LNCaP clone FGC (cell line): Measurements from ENCODE around the gene BST1.

Source experiments
- DNase-seq: peaks from one replicate; pipeline ENCODE4 v3.0.0-alpha.2; 2011; ENCODE audit warnings: low read depth
- H3K4me3 ChIP-seq: 2 replicates; pipeline ENCODE4 v1.5.1; 2011; ENCODE audit warnings: mild to moderate bottlenecking, low read depth, low read length, control low read depth
- TF ChIP-seq, protein P1 (sequence below): IDR thresholded peaks from 2 replicates; pipeline ENCODE4 v1.5.1; 2012; ENCODE audit warnings: mild to moderate bottlenecking; ENCODE audit not compliant: control insufficient read depth, insufficient read depth; ENCODE audit errors: extremely low read depth

The BST1 gene, protein sequence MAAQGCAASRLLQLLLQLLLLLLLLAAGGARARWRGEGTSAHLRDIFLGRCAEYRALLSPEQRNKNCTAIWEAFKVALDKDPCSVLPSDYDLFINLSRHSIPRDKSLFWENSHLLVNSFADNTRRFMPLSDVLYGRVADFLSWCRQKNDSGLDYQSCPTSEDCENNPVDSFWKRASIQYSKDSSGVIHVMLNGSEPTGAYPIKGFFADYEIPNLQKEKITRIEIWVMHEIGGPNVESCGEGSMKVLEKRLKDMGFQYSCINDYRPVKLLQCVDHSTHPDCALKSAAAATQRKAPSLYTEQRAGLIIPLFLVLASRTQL

DNA sequence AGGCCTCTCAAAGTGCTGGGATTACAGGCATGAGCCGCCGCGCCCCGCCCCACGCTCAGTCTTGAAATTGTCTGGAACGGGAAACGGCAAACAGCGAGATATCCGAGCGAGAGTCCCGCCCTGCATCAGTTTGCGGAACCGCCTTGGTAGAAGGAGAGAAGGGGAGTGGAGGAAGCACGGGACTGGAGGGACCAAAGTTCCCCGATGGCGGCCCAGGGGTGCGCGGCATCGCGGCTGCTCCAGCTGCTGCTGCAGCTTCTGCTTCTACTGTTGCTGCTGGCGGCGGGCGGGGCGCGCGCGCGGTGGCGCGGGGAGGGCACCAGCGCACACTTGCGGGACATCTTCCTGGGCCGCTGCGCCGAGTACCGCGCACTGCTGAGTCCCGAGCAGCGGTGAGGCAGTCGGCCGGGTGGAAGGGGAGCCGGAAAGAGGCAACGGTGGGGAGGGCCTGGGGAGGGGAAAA, at the start of gene BST1:
TSS of gene BST1 (plus strand) at position 125 of the 463 bp plus-strand sequence. CDS start at position 205, 80 bp downstream.
- no peak within 1 kb of the TSS for H3K4me3 ChIP-seq
- DNase-seq: no peak
- TF ChIP-seq, protein P1, sequence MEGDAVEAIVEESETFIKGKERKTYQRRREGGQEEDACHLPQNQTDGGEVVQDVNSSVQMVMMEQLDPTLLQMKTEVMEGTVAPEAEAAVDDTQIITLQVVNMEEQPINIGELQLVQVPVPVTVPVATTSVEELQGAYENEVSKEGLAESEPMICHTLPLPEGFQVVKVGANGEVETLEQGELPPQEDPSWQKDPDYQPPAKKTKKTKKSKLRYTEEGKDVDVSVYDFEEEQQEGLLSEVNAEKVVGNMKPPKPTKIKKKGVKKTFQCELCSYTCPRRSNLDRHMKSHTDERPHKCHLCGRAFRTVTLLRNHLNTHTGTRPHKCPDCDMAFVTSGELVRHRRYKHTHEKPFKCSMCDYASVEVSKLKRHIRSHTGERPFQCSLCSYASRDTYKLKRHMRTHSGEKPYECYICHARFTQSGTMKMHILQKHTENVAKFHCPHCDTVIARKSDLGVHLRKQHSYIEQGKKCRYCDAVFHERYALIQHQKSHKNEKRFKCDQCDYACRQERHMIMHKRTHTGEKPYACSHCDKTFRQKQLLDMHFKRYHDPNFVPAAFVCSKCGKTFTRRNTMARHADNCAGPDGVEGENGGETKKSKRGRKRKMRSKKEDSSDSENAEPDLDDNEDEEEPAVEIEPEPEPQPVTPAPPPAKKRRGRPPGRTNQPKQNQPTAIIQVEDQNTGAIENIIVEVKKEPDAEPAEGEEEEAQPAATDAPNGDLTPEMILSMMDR: no peak

DNA sequence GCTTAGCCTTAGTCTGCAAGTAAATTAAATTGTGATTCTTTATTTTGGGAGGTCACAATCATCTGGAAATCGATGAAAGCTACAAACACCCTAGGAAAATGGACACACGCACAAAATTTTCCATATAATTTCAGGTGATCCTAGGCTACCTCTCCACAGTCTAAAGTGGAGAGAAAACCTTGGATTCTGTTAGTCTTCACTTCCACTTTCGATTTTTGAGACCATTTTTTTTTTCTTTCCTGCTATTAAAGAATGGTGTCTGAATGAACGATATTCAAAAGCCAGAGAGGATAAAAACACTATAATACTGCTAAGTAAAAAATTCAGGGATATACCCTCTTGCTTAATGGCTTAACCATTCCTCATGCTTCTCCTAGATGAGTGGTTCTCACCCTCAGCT, 49.4 kb upstream of the BST1 start:
- TF ChIP-seq, protein P1: no peak

DNA sequence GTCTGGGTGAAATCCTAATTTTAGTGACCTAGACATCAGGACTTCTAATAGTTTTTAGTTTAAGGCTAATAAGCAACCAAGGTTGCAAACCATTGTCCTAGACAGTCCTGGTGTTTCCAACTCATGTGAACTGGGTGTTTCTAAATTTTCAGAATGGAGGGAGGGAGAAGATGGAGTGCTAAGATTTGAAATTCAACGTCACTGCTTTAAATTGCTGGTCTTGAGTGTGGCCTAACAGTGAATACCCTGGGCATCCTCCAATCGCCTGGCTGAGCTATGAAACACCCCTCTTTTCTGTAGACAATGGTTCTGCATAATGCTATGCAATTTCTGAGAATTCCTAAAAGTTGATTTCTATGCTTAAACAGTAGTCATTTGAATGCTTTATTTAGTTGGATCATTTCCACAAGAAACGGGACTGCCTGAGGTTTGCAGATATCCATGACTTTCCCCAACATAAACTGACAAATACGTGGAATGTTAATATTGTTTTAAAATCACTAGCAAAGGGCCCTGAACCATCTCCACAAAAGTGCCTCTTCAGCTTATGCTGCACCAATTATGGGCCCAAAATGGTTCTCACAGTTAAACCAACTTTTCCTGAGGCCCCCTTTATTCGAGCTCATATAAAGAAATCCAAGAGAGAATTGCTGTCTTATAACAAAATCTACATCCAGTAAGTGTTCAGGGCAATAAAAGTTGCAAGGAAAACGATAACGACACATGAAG, 48.8 kb upstream of the BST1 start:
- peak overlapping the region; percentile 86 for H3K4me3 ChIP-seq
- DNase-seq: peak; percentile 27
- TF ChIP-seq, protein P1: no peak

More for the DNA sequence above, 49.4 kb upstream of the BST1 start:
- H3K4me3 ChIP-seq: peak overlapping the region; percentile 86
- no peak for DNase-seq

DNA sequence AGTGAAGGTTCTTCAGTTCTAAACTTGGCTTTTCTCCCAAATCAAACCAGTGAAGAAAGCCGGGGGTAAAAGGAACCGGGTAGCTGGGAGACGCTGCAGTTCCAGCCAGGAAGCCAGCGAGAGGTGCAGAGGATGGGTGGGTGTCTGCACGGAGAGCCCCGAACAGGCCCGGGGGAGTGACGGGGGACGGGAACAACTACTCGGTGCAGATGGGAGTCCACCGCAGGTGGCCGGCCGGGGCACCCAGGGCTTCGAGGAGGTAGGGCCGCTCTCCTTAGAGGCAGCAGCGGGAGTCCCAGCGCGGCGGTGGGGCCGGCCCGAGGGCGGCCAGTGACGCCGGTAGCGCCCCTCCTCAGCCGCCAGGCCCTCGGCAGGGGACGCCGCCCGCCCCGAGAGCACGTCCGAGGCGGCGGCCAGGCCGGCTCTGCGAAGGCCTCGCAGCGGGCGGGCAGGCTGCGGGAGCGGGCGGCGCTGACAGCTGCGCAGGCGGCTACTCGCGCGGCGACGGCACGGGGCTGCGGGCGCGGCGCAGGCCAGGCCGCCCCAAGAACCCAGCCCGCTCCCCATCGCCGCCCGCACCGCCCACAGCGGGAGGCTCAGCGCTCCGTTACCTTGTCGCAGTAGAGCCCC, 48.2 kb upstream of the BST1 start:
- H3K4me3 ChIP-seq: peak overlapping the region; percentile 86
- TF ChIP-seq, protein P1: no peak
- no peak for DNase-seq

DNA sequence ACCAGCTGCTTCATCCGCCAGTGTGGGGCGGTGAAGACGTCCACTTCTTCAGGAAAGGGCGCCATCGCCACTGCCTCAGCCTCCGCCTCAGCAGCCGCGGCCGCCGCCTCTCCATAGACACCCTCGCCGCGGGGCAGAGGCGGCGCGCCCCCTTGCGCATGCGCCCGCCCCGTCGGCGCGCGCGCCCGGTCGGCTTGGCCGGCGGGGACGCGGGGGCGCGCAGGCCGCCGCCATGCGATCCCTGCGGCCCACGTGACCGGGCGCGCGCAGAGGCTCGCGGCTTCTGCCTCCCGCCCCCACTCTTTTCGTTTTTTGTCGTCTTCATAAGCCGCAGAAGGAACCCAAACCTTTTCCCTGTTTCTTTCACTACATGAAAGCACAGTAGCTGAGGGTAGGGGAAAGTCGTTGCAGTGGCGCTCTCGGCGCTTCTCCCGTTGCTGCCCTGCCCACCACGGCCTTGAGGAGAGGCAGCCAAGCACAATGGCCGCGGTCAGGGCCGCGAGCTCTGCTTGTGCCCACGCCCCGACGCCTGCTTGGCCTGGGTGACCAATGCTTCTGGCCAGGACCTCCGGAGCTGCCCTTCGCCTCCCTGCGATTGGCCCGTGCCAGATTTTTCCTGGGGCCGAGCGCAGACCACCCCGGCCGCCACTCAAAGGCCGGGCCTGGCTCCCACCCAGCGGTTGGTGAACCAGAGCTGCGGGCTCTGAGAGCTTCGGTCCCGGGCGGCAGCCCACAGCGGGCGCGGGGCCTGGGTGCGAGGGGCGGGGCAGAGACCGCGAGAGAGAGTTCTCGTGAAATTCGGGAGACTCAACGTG, 47.4 kb upstream of the BST1 start, which contains the start of gene FBXL5:
TSS of gene FBXL5 (minus strand) at position 135 of the 815 bp plus-strand sequence. CDS start at position 65, 70 bp downstream.
- TF ChIP-seq, protein P1: no peak
- H3K4me3 ChIP-seq: peak within 1 kb of the TSS; percentile 86
- peak; percentile 30 for DNase-seq

DNA sequence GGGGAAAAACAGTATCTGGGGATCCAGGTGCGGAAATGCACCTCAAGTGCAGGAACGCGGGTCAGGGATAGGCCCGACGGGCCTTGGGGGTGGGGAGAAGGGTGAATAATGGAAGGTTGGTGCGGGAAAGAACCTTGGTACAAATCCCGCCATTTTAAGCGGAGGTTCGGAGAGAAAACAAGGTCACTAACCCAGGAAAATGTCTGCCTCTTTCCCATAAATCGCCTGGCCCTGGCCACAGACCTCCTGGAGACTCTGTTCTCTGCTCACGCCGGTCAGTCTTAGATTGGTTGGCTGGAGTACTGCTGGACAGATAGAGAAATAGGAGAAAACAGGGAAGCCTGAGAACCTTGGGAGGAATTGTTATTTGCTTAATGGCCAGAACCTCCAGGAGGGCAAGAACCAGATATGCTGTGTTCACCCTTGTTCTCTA, 46.8 kb upstream of the BST1 start:
- DNase-seq: no peak
- peak overlapping the region; percentile 86 for H3K4me3 ChIP-seq
- TF ChIP-seq, protein P1: no peak
